Measurements from ENCODE around the gene SEMA6B.

The SEMA6B gene

DNA sequence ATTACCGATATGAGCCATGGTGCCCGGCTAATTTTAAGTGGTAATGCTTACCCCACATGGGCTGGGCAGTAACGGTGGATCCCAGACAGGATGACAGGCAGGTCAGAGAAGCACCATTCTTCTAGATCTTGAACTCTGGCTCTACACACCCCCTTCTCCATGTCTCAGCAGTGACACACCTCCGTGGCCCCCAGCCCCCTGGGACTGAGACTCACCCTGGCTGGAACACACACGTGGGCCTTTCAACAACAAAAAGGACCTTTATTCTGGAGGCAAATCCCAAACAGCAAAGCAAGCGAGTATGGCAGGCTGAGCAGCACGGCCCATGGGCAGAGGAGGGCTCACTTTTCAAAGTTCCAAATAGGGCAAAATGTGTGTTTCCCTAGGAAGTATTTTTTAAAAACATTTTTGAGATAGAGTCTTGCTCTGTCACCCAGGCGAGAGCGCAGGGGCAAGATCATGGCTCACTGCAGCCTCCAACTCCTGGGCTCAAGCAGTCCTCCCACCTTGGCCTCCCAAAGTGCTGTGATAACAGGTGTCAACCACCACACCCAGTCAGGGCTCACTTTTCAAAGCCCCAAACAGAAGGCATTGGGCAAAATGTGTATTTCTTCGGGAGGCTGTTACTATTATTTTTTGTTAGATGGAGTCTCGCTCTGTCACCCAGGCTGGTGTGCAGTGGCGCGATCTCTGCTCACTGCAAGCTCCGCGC is 37.0 kb downstream of the SEMA6B start:
- H3K4me3 Mint-ChIP-seq, result no peak overlapping the region
- H3K27me3 Mint-ChIP-seq (ENCODE audit: low read depth), result no peaks in the 10 kb centered on the region
- no peak overlapping the region for H3K27ac Mint-ChIP-seq
- no peaks in the 10 kb centered on the region for H3K4me1 Mint-ChIP-seq (ENCODE audit: low read depth)
- no peaks in the 10 kb centered on the region for H3K9me3 Mint-ChIP-seq
- no peaks in the 10 kb centered on the region for H3K36me3 Mint-ChIP-seq (ENCODE audit: low read depth)

DNA sequence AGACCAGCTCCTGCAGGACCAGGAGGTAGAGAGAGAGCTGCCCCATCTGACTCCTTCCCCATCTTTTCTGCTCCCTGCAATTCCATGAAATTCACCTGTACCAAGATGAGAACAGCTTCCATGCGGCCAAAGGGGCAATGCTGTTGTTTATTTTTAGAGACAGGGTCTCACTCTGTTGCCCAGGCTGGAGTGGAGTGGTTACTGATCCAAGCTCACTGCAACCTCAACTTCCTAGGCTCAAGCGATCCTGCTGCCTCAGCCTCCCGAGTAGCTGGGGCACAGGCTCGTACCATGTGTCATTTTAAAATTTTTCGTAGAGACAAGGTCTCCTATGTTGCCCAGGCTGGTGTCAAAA is 37.6 kb downstream of the SEMA6B start:
- no peaks in the 10 kb centered on the region for H3K9me3 Mint-ChIP-seq
- no peak overlapping the region for H3K27ac Mint-ChIP-seq
- H3K36me3 Mint-ChIP-seq (ENCODE audit: low read depth), result no peaks in the 10 kb centered on the region
- no peaks in the 10 kb centered on the region for H3K4me1 Mint-ChIP-seq (ENCODE audit: low read depth)
- H3K4me3 Mint-ChIP-seq, result no peak overlapping the region
- H3K27me3 Mint-ChIP-seq (ENCODE audit: low read depth), result no peaks in the 10 kb centered on the region

DNA sequence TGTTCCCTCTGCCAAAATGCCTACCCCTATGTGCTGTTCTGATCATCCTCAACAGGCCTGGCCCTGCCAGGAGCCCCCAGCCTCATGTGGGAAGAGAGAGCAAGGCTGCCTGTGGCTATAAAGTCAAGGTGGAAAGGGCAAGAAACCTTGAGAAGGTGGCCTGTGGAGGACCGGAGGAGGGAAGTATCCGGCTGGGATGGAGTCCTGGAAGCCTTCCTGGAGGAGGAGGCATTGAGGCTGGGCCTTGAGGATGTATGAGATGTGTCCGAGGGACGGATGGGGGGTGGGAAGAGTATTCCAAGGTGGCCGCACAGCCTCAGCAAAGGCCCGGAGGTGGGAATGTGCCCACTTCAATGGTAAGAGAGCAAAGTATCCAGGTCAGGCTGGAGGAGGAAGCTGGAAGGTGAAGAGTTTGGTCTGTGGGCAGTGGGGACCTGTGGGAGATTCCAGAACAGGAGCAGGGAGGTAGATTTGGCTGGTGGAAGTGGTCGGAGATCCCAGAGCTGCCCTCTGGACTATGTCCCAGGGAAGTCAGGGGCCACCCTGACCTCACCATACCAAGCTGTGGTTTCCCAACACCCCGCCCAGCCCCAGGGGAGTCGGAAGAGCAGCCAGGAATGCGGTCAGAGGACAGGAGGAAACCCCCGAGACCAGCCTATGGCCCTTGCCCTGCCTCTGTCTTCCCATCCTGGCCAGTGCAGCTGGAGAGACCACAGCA is 38.2 kb downstream of the SEMA6B start:
- Mint-ChIP-seq H3K27me3 (ENCODE audit: low read depth) (no peaks in the 10 kb centered on the region), H3K27ac (no peak overlapping the region), H3K4me3 (no peak overlapping the region), H3K9me3 (no peaks in the 10 kb centered on the region), H3K4me1 (ENCODE audit: low read depth) (no peaks in the 10 kb centered on the region), H3K36me3 (ENCODE audit: low read depth) (no peaks in the 10 kb centered on the region)

DNA sequence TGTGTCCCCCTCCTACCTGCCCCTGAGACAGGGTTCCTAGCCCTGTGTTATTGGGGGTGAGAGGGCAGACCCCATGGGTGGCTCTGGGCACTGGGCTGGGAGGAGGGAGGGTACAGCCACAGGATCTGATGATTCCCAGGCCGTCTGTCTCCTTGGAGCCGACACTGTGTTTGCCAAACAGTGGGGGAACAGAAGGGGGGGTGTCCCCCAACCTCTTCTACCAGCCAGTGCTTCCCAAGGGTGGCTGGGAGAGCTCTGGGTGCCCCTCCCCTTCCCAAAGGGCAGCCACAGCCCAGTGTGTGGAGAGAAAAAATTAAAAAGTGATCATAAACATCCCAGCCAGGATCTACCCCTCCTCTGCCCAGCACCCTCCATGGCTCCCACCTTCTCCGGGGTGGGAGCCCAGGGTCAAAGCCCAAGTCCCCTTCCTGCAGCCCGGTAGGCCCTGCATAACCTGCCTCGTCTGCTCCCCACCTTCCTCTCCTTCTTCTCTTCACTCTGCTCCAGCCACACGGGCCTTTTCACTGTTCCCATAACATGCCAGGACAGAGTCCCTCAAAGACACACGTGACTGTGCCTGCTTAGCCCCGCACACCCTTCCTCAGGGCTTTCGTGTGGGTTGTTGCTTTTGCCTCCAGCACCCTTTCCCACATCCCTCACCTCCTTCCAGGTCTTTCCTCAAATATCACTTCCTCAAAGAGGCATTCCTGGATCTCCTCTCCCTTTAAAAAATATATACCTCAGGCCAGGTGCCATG is 39.8 kb downstream of the SEMA6B start:
- H3K4me1 Mint-ChIP-seq (ENCODE audit: low read depth), result no peaks in the 10 kb centered on the region
- H3K9me3 Mint-ChIP-seq, result no peaks in the 10 kb centered on the region
- no peaks in the 10 kb centered on the region for H3K36me3 Mint-ChIP-seq (ENCODE audit: low read depth)
- H3K27ac Mint-ChIP-seq, result no peak overlapping the region
- no peaks in the 10 kb centered on the region for H3K27me3 Mint-ChIP-seq (ENCODE audit: low read depth)
- no peak overlapping the region for H3K4me3 Mint-ChIP-seq

DNA sequence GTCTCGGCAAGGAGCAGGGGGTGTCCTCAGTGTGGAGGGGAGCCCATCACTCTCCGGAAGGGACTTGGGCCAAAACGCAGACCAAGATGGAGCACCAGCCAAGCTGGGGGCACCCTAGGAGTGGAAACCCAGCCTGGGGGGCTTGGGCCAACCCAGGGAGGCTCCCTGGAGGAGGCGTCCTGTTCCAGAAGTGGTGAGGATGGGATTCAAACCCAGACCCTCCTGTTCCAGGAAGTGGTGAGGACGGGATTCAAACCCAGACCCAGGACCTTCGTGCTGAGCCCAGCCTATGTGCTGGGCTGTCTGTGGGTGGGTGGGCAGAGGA is 40.4 kb downstream of the SEMA6B start:
- H3K36me3 Mint-ChIP-seq (ENCODE audit: low read depth), result no peaks in the 10 kb centered on the region
- H3K9me3 Mint-ChIP-seq, result no peaks in the 10 kb centered on the region
- no peak overlapping the region for H3K27ac Mint-ChIP-seq
- H3K27me3 Mint-ChIP-seq (ENCODE audit: low read depth), result no peaks in the 10 kb centered on the region
- no peaks in the 10 kb centered on the region for H3K4me1 Mint-ChIP-seq (ENCODE audit: low read depth)
- H3K4me3 Mint-ChIP-seq, result no peak overlapping the region

DNA sequence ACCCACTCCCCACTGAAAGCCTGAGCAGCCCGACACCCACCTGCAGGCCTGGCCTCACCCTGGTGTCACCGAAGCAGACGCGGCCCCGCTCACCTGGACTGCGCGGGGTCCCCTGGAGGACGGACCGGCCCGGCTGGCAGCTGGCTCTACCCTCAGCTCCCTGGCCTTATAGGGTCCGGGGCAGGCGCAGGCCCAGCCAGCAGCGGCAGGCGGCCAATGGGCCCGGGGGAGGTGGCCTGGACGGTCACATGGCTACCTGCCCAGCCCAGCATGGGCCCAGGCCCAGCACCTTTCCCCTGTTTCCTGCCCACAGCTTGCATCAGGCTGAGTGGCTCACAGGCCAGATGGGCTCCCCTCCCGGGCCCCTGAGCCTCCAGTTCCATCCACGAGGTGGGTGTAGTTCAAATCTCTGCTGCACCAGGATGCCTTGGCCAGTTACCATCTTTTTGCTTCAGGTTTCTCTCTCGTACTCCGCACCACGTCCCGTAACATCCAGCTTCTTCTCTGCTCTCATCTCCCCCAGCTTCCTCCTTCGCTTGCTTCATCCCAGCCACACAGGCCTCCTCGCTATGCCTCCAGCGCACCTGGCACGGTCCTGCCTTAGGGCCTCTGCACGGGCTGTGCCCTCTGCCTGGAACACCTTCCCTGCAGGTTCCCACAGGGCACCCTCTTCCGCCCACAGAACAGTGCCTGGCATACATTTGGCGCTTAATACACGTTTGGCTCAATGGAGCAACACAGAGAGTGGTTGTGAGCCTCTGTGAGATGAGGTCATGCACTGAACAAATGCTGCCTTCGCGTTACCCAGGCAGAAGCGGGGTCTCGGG is 40.9 kb downstream of the SEMA6B start, which contains the start of gene PLIN4:
TSS of gene PLIN4 (minus strand) at position 142 of the 827 bp plus-strand sequence. CDS start 214 bp downstream, outside the sequence.
- peak within 1 kb of the TSS; percentile 28 for H3K27ac Mint-ChIP-seq
- H3K4me1 Mint-ChIP-seq (ENCODE audit: low read depth), result no peaks in the 10 kb centered on the region
- no peaks in the 10 kb centered on the region for H3K27me3 Mint-ChIP-seq (ENCODE audit: low read depth)
- H3K36me3 Mint-ChIP-seq (ENCODE audit: low read depth), result no peaks in the 10 kb centered on the region
- no peaks in the 10 kb centered on the region for H3K9me3 Mint-ChIP-seq
- H3K4me3 Mint-ChIP-seq, result no peak within 1 kb of the TSS

DNA sequence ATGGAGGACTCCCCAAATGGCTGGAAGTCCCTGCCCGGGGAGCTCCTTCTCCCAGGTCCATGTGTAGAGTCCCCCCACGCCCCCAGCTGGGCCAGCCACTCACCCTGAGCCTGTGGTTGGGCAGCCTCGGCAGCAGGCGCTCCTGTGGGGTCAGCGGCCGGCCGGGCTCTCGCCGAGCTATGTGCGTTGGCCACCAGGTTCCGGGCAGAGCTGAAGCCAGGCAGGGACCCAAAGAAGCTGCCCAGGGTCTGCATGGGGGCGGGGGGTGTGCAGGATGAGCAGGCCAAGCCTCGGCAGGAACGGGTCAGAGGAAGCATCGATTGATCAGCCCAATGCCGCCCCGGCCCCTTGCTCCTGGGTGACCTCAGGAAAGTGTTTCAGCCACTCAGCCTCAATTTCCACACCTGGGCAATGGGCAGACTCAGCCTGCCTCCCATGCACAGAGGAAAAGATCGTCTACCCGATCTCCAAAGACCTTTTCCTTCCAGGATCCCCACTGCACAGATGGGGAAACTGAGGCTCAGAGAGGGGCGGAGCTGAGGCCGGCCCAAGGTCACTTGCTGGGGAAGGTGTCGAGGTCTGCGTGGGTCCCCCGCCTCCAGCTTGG is 41.9 kb downstream of the SEMA6B start:
- Mint-ChIP-seq H3K4me3 (no peak overlapping the region), H3K36me3 (ENCODE audit: low read depth) (no peaks in the 10 kb centered on the region), H3K4me1 (ENCODE audit: low read depth) (no peaks in the 10 kb centered on the region), H3K9me3 (no peaks in the 10 kb centered on the region), H3K27ac (no peak overlapping the region), H3K27me3 (ENCODE audit: low read depth) (no peaks in the 10 kb centered on the region)

DNA sequence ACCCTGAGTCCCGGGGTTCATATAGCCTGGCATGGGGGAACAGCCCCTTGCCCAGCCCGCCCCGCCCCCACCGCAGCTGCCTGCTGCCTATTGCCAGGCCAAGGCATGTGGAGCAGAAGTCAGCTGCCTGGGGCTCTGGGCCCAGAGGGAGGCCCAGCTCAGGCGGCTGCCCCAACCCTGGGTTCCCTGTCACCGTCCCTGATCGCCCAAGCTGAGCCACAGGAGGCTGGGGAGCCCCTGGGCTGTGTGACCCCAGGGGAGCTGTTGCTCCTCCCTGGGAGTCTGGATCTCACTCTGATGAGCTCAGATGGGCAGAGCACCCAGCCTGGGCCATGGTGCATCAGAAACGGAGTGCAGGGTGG is 42.6 kb downstream of the SEMA6B start:
- H3K36me3 Mint-ChIP-seq (ENCODE audit: low read depth), result no peaks in the 10 kb centered on the region
- no peak overlapping the region for H3K27ac Mint-ChIP-seq
- no peak overlapping the region for H3K4me3 Mint-ChIP-seq
- H3K27me3 Mint-ChIP-seq (ENCODE audit: low read depth), result no peaks in the 10 kb centered on the region
- no peaks in the 10 kb centered on the region for H3K4me1 Mint-ChIP-seq (ENCODE audit: low read depth)
- H3K9me3 Mint-ChIP-seq, result no peaks in the 10 kb centered on the region

DNA sequence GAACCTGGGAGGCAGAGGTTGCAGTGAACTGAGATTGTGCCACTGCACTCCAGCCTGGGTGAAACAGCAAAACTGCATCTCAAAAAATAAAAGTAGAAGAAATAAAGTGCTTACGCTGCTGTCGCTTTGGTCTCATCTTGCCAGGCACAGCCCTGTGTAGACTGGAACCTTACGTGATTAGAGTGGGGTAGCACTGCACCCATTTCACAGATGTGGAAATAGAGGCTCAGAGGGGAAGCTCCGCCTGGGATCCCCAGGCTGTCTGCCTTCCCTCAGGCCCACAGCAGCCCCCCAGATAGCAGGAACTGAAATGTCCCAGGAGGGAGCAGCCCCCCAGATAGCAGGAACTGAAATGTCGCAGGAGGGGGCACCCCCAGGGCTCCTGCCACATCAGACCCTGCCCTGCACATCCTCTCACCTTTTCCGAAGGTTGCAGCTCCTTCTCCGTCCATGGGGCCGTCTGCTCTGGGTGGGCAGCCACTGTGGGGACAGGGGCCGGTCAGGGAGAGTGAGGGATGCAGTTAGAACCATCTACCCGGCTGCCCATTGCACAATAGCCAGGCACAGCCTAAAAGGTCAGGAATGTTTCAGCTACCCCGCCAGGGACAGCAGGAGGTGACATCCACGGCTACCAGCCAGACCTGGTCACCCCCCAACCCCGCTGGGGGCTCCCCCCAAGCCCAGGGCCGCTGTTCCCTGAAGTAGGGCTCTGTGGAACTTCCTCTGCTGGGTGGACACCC is 43.1 kb downstream of the SEMA6B start:
- Mint-ChIP-seq H3K4me3 (no peak overlapping the region), H3K27me3 (ENCODE audit: low read depth) (no peaks in the 10 kb centered on the region), H3K4me1 (ENCODE audit: low read depth) (no peaks in the 10 kb centered on the region), H3K9me3 (no peaks in the 10 kb centered on the region), H3K27ac (no peak overlapping the region), H3K36me3 (ENCODE audit: low read depth) (no peaks in the 10 kb centered on the region)

DNA sequence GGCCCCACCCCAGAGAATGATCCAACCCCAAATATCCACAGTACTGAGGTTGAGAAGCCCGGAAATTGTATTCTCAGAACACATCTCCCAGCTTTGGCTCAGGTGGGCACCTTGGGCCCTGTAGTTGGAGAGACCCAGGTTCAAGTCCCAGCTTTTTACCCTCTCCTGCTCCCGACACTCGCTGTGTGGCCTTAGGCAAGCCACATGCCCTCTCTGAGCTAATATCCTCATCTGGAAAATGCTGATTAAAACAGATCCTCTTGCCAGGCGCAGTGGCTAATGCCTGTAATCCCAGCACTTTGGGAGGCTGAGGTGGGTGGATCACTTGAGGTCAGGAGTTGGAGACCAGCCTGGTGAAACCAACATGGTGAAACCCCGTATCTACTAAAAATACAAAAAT is 43.8 kb downstream of the SEMA6B start:
- no peaks in the 10 kb centered on the region for H3K9me3 Mint-ChIP-seq
- H3K27me3 Mint-ChIP-seq (ENCODE audit: low read depth), result no peaks in the 10 kb centered on the region
- no peak overlapping the region for H3K27ac Mint-ChIP-seq
- H3K4me3 Mint-ChIP-seq, result no peak overlapping the region
- no peaks in the 10 kb centered on the region for H3K36me3 Mint-ChIP-seq (ENCODE audit: low read depth)
- H3K4me1 Mint-ChIP-seq (ENCODE audit: low read depth), result no peaks in the 10 kb centered on the region

DNA sequence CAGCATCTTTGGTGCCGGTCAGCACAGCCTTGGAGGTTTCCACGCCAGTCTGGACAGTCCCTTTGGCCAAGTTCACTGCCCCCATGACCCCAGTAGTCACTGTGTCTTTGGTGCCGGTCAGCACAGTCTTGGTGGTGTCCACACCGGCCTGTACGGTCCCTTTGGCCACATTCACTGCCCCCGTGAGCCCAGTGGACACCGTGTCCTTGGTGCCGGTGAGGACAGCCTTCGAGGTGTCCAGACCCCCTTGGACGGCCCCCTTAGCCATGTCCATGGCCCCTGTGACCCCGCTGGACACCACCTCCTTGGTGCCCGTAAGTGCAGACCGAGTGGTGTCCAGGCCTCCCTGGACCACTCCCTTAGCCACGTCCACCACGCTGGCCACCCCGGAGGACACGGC is 46.2 kb downstream of the SEMA6B start:
- no peaks in the 10 kb centered on the region for H3K9me3 Mint-ChIP-seq
- H3K4me1 Mint-ChIP-seq (ENCODE audit: low read depth), result no peaks in the 10 kb centered on the region
- no peak overlapping the region for H3K4me3 Mint-ChIP-seq
- no peaks in the 10 kb centered on the region for H3K27me3 Mint-ChIP-seq (ENCODE audit: low read depth)
- H3K27ac Mint-ChIP-seq, result no peak overlapping the region
- no peaks in the 10 kb centered on the region for H3K36me3 Mint-ChIP-seq (ENCODE audit: low read depth)

DNA sequence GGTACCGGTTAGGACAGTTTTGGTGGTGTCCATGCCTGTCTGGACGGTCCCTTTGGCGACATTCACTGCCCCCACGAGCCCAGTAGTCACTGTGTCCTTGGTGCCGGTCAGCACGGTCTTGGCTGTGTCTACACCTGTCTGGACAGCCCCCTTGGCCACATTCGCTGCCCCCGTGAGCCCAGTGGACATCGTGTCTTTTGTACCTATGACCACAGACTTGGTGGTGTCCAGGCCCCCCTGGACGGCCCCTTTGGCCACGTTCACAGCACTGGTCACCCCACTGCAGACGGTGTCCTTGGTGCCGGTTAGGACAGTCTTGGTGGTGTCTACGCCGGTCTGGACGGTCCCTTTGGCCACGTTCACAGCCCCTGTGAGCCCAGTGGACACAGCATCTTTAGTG is 47.4 kb downstream of the SEMA6B start:
- Mint-ChIP-seq H3K4me3 (no peak overlapping the region), H3K27me3 (ENCODE audit: low read depth) (no peaks in the 10 kb centered on the region), H3K9me3 (no peaks in the 10 kb centered on the region), H3K36me3 (ENCODE audit: low read depth) (no peaks in the 10 kb centered on the region), H3K4me1 (ENCODE audit: low read depth) (no peaks in the 10 kb centered on the region), H3K27ac (no peak overlapping the region)

DNA sequence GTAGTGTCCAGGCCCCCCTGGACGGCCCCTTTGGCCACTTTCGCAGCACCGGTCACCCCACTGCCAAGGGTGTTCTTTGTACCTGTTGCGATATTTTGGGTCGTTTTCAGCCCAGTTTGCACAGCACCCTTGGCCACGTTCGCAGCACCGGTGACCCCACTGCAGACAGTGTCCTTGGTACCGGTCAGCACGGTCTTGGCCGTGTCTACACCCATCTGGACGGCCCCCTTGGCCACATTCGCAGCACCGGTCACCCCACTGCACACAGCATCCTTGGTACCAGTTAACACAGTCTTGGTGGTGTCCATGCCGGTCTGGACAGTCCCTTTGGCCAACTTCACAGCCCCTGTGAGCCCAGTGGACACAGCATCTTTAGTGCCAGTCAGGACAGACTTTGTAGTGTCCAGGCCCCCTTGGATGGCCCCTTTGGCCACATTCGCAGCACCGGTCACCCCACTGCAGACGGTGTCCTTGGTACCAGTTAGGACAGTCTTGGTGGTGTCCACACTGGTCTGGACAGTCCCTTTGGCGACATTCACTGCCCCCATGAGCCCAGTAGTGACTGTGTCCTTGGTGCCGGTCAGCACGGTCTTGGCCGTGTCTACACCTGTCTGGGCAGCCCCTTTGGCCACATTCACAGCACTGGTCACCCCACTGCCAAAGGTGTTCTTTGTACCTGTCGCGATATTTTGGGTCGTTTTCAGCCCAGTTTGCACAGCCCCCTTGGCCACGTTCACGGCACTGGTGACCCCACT is 48.0 kb downstream of the SEMA6B start:
- Mint-ChIP-seq H3K9me3 (no peaks in the 10 kb centered on the region), H3K4me3 (no peak overlapping the region), H3K27me3 (ENCODE audit: low read depth) (no peaks in the 10 kb centered on the region), H3K27ac (no peak overlapping the region), H3K36me3 (ENCODE audit: low read depth) (no peaks in the 10 kb centered on the region), H3K4me1 (ENCODE audit: low read depth) (peaks cover 3% of the 10 kb centered on the region)
